ENCODE data around the gene TNKS2. TPM values are rescaled to one million over a fixed set of nuclear protein-coding genes. Genes with fewer than 3 reads are reported as not detected.

TNKS2 gene
- total and polyA plus RNA-seq, 2 of the 13 experiments (the other 11 are each of a cell fraction or from before 2014, with no cell fraction given) = 15.2 to 19.4 TPM

DNA sequence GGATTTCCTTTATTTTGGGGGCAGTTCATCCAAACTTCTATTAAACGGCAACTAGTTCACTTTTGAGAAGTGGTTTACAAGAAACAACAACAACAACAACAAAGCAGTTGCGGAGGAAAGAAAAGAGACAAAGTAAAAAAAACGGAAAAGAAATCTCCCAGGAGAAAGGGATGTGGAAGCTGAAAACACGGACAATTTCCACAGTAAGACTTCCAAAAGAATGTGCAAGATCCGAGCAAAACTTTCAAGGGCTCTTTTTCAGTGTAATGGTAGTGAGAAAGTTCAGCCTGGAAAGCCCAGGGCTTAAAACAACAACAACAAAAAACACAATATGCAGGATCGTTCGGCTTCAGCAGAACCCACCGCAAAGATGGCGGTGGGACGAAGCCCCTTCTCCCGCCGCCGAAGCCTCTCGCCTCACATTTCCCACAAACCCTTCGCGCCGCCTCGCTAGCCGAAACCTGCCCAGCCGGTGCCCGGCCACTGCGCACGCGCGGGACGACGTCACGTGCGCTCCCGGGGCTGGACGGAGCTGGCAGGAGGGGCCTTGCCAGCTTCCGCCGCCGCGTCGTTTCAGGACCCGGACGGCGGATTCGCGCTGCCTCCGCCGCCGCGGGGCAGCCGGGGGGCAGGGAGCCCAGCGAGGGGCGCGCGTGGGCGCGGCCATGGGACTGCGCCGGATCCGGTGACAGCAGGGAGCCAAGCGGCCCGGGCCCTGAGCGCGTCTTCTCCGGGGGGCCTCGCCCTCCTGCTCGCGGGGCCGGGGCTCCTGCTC, at the start of gene TNKS2 (continued):
- TF ChIP-seq ZBTB3 (CRISPR knock-in tag; IDR thresholded peaks at IDR 0.05; ENCODE audit: borderline replicate concordance, low read depth) (no peak), ZSCAN21 (CRISPR knock-in tag; IDR thresholded peaks at IDR 0.05; ENCODE audit: borderline replicate concordance) (peak; percentile 71; the same call in 1 of the 2 replicates), NR2C2 (CRISPR knock-in tag; IDR thresholded peaks at IDR 0.05; ENCODE audit: borderline replicate concordance) (no peak; the same call in 1 of the 2 replicates), SRSF4 (IDR thresholded peaks at IDR 0.05; ENCODE audit: low read depth, low read length, poor library complexity, severe bottlenecking) (no peak), ZBTB38 (CRISPR knock-in tag; IDR thresholded peaks at IDR 0.05) (peak; percentile 77), ASH2L (IDR thresholded peaks at IDR 0.05; ENCODE audit: insufficient read length, low read depth, low read length) (no peak), ZNF773 (CRISPR knock-in tag; IDR thresholded peaks at IDR 0.05; ENCODE audit: borderline replicate concordance) (0 out of 2 replicates have a peak, but pooled peaks have one; percentile 28), RBFOX2 (IDR thresholded peaks at IDR 0.05; ENCODE audit: low read depth, low read length) (peak; percentile 97), REXO4 (CRISPR knock-in tag; IDR thresholded peaks at IDR 0.05; ENCODE audit: borderline replicate concordance) (no peak), FOXA3 (CRISPR knock-in tag; IDR thresholded peaks at IDR 0.05) (no peak), SNAPC2 (CRISPR knock-in tag; IDR thresholded peaks at IDR 0.05) (peak; percentile 54; the same call in 1 of the 2 replicates), REPIN1 (CRISPR knock-in tag; IDR thresholded peaks at IDR 0.05; ENCODE audit: borderline replicate concordance, low read depth) (peak; percentile 85), KAT8 (CRISPR knock-in tag; IDR thresholded peaks at IDR 0.05) (peak; percentile 86), ISX (CRISPR knock-in tag; conservative IDR thresholded peaks at IDR 0.05) (no peak), KMT2A (CRISPR knock-in tag; IDR thresholded peaks at IDR 0.05) (peak; percentile 71; the same call in 1 of the 2 replicates), ZNF703 (CRISPR knock-in tag; IDR thresholded peaks at IDR 0.05; ENCODE audit: borderline replicate concordance) (no peak), MEIS2 (CRISPR knock-in tag; IDR thresholded peaks at IDR 0.05) (peak; percentile 64)
- TF ChIP-seq, protein P1, sequence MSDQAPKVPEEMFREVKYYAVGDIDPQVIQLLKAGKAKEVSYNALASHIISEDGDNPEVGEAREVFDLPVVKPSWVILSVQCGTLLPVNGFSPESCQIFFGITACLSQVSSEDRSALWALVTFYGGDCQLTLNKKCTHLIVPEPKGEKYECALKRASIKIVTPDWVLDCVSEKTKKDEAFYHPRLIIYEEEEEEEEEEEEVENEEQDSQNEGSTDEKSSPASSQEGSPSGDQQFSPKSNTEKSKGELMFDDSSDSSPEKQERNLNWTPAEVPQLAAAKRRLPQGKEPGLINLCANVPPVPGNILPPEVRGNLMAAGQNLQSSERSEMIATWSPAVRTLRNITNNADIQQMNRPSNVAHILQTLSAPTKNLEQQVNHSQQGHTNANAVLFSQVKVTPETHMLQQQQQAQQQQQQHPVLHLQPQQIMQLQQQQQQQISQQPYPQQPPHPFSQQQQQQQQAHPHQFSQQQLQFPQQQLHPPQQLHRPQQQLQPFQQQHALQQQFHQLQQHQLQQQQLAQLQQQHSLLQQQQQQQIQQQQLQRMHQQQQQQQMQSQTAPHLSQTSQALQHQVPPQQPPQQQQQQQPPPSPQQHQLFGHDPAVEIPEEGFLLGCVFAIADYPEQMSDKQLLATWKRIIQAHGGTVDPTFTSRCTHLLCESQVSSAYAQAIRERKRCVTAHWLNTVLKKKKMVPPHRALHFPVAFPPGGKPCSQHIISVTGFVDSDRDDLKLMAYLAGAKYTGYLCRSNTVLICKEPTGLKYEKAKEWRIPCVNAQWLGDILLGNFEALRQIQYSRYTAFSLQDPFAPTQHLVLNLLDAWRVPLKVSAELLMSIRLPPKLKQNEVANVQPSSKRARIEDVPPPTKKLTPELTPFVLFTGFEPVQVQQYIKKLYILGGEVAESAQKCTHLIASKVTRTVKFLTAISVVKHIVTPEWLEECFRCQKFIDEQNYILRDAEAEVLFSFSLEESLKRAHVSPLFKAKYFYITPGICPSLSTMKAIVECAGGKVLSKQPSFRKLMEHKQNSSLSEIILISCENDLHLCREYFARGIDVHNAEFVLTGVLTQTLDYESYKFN (CRISPR knock-in tag; conservative IDR thresholded peaks at IDR 0.05) = peak; percentile 26; the same call in 1 of the 2 replicates
- TF ChIP-seq, protein P2, sequence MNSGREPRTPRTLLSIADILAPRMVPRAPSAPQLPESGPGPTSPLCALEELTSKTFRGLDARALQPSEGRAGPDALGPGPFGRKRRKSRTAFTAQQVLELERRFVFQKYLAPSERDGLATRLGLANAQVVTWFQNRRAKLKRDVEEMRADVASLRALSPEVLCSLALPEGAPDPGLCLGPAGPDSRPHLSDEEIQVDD (CRISPR knock-in tag; IDR thresholded peaks at IDR 0.05; ENCODE audit: borderline replicate concordance) = no peak
- TF ChIP-seq, protein P3, sequence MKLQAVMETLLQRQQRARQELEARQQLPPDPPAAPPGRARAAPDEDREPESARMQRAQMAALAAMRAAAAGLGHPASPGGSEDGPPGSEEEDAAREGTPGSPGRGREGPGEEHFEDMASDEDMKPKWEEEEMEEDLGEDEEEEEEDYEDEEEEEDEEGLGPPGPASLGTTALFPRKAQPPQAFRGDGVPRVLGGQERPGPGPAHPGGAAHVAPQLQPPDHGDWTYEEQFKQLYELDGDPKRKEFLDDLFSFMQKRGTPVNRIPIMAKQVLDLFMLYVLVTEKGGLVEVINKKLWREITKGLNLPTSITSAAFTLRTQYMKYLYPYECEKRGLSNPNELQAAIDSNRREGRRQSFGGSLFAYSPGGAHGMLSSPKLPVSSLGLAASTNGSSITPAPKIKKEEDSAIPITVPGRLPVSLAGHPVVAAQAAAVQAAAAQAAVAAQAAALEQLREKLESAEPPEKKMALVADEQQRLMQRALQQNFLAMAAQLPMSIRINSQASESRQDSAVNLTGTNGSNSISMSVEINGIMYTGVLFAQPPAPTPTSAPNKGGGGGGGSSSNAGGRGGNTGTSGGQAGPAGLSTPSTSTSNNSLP (IDR thresholded peaks at IDR 0.05; ENCODE audit: low read depth, low read length) = no peak
- TF ChIP-seq, protein P4, sequence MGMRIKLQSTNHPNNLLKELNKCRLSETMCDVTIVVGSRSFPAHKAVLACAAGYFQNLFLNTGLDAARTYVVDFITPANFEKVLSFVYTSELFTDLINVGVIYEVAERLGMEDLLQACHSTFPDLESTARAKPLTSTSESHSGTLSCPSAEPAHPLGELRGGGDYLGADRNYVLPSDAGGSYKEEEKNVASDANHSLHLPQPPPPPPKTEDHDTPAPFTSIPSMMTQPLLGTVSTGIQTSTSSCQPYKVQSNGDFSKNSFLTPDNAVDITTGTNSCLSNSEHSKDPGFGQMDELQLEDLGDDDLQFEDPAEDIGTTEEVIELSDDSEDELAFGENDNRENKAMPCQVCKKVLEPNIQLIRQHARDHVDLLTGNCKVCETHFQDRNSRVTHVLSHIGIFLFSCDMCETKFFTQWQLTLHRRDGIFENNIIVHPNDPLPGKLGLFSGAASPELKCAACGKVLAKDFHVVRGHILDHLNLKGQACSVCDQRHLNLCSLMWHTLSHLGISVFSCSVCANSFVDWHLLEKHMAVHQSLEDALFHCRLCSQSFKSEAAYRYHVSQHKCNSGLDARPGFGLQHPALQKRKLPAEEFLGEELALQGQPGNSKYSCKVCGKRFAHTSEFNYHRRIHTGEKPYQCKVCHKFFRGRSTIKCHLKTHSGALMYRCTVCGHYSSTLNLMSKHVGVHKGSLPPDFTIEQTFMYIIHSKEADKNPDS (CRISPR knock-in tag; IDR thresholded peaks at IDR 0.05) = 0 out of 2 replicates have a peak, but pooled peaks have one; percentile 50
